Colonic mucosa (tissue), 4 donors: ENCODE results near the gene HNF1B. TPM values are rescaled to one million over a fixed set of nuclear protein-coding genes. Genes with fewer than 3 reads are reported as not detected.
"Not testable (repeated sequence)": the region's sequence is repeated elsewhere in the genome, so short reads cannot be mapped to it uniquely, and the experiment has no call there.

Experiments used
- DNase-seq: peaks from one replicate; pipeline ENCODE4 v3.0.0-alpha.2; 2020
- H3K27ac ChIP-seq: fragments of 200-600 bp; one replicate; pipeline ENCODE4 v1.8.0; 2021
- H3K27me3 ChIP-seq: fragments of 200-600 bp; one replicate; pipeline ENCODE4 v1.8.0; 2021
- H3K36me3 ChIP-seq: fragments of 200-600 bp; one replicate; pipeline ENCODE4 v1.8.0; 2021
- H3K4me1 ChIP-seq: fragments of 200-600 bp; one replicate; pipeline ENCODE4 v1.8.0; 2021; ENCODE audit warnings: mild to moderate bottlenecking
- H3K4me3 ChIP-seq: fragments of 200-600 bp; one replicate; pipeline ENCODE4 v1.8.0; 2021
- H3K9ac ChIP-seq, 2 donors: one replicate each; pipeline ENCODE4 v1.7.0; 2013; ENCODE audit warnings: control low read depth in 2 of 2, low read depth in 2 of 2, low read length in 2 of 2
- H3K9me3 ChIP-seq: fragments of 200-600 bp; one replicate; pipeline ENCODE4 v1.8.0; 2021
- CTCF ChIP-seq: fragments of 200-600 bp; IDR thresholded peaks from one replicate; pipeline ENCODE4 v1.8.0; 2022; ENCODE audit warnings: antibody characterized with exemption, mild to moderate bottlenecking
- intact Hi-C: fragments of 100-400 bp; cut with DNase I; formaldehyde crosslinking; loops from one replicate; pipeline ENCODE4 v1.14.1; 2022
- total RNA-seq, 2 donors: library from RNA; stranded (reverse); fragmentation: NEBNext Ultra II Directional in 1 of 2; extraction: Animal tissue kit (Norgen Biotek cat#: 25700) in 1 of 2; gene quantifications; one replicate each; pipeline ENCODE4 v1.2.1, GENCODE V29; 2021
- donor health status: healthy.
- donor health status: DM: no; HTN: no; CAD: no.
- donor health status: DM: no; HTN: no; CAD: no.

The HNF1B gene
- total RNA-seq, 2 donors from 2014 or later = 28.0 to 34.8 TPM

- DNase-seq = no peak
- Histone ChIP-seq H3K27ac (no peak overlapping the region), H3K4me1 (no peaks in the 10 kb centered on the region), H3K36me3 (no peaks in the 10 kb centered on the region), H3K9ac (no peak overlapping the region), H3K27me3 (no peaks in the 10 kb centered on the region), H3K4me3 (no peak overlapping the region), H3K9me3 (no peaks in the 10 kb centered on the region)
- intact Hi-C loops = no loop called here
- TF ChIP-seq CTCF = no peak
Measured at GRCh38 chr17:37682007-37682406, 62.9 kb downstream of the HNF1B start.

GRCh38 chr17:37679995-37680394 is 64.9 kb downstream of the HNF1B start:
- intact Hi-C loops, H3K27me3 ChIP-seq, H3K4me1 ChIP-seq, H3K4me3 ChIP-seq, H3K27ac ChIP-seq, H3K36me3 ChIP-seq, H3K9me3 ChIP-seq, DNase-seq, H3K9ac ChIP-seq: not testable (repeated sequence)

GRCh38 chr17:37678036-37678435 is 66.8 kb downstream of the HNF1B start:
- no peak for TF ChIP-seq CTCF
- no peaks in the 10 kb centered on the region for H3K36me3 ChIP-seq
- no peak overlapping the region for H3K27ac ChIP-seq
- H3K9me3 ChIP-seq = no peaks in the 10 kb centered on the region
- H3K4me1 ChIP-seq = no peaks in the 10 kb centered on the region
- no peak overlapping the region for H3K4me3 ChIP-seq
- no peaks in the 10 kb centered on the region for H3K27me3 ChIP-seq
- H3K9ac ChIP-seq = no peak overlapping the region
- no peak for DNase-seq
- intact Hi-C loops = no loop called here

GRCh38 chr17:37677021-37677420 is 67.8 kb downstream of the HNF1B start:
- peak overlapping the region in 1 of 2 donors; percentile 64 for H3K9ac ChIP-seq
- peak overlapping the region; percentile 67 for H3K27ac ChIP-seq
- H3K27me3 ChIP-seq = no peaks in the 10 kb centered on the region
- no peaks in the 10 kb centered on the region for H3K4me1 ChIP-seq
- no peak overlapping the region for H3K4me3 ChIP-seq
- no peak for DNase-seq
- no peak for TF ChIP-seq CTCF
- no peaks in the 10 kb centered on the region for H3K36me3 ChIP-seq
- no peaks in the 10 kb centered on the region for H3K9me3 ChIP-seq
- intact Hi-C loops = no loop called here

GRCh38 chr17:37676115-37676925 is 68.5 kb downstream of the HNF1B start:
- H3K36me3 ChIP-seq = no peaks in the 10 kb centered on the region
- H3K9me3 ChIP-seq = no peaks in the 10 kb centered on the region
- H3K9ac ChIP-seq = peak overlapping the region in 1 of 2 donors; percentile 64
- peak overlapping the region; percentile 67 for H3K27ac ChIP-seq
- no peak for TF ChIP-seq CTCF
- no peaks in the 10 kb centered on the region for H3K27me3 ChIP-seq
- intact Hi-C loops = no loop called here
- peak; percentile 72 for DNase-seq
- H3K4me1 ChIP-seq = no peaks in the 10 kb centered on the region
- no peak overlapping the region for H3K4me3 ChIP-seq

- no peaks in the 10 kb centered on the region for H3K4me1 ChIP-seq
- H3K4me3 ChIP-seq = no peak overlapping the region
- no peak for TF ChIP-seq CTCF
- no peaks in the 10 kb centered on the region for H3K27me3 ChIP-seq
- no peaks in the 10 kb centered on the region for H3K36me3 ChIP-seq
- H3K27ac ChIP-seq = no peak overlapping the region
- H3K9ac ChIP-seq = no peak overlapping the region
- intact Hi-C loops = no loop called here
- no peaks in the 10 kb centered on the region for H3K9me3 ChIP-seq
- no peak for DNase-seq
Measured at GRCh38 chr17:37674511-37674910, 70.3 kb downstream of the HNF1B start.
